Measurements from ENCODE around the gene RIN3. TPM values are rescaled to one million over a fixed set of nuclear protein-coding genes. Genes with fewer than 3 reads are reported as not detected.

Gene RIN3
- total RNA-seq, 1 experiment from 2014 or later: 2.4 TPM

- BruUV-seq (replicated peaks): no TSS peak
- Histone ChIP-seq H3K36me3 (ENCODE audit: insufficient read depth, low read length, poor library complexity, severe bottlenecking) (no peaks in the 10 kb centered on the region), H3K27me3 (replicated peaks; ENCODE audit: insufficient read depth, low read depth, low read length, poor library complexity) (no peaks in the 10 kb centered on the region), H3K4me1 (ENCODE audit: insufficient read depth, low read length, poor library complexity, severe bottlenecking) (no peaks in the 10 kb centered on the region), H3K4me3 (ENCODE audit: low read depth, low read length, poor library complexity, severe bottlenecking) (no peak overlapping the region), H3K27ac (ENCODE audit: low read depth, low read length, poor library complexity, severe bottlenecking) (no peak overlapping the region), H3K9me3 (ENCODE audit: low read depth, low read length, poor library complexity, severe bottlenecking) (no peaks in the 10 kb centered on the region)
- DNase-seq (ENCODE audit: low spot score): peak; percentile 50
- POLR2A ChIA-PET (ENCODE audit: low non-redundant PET): no interaction called here
- TF ChIP-seq, protein P1, sequence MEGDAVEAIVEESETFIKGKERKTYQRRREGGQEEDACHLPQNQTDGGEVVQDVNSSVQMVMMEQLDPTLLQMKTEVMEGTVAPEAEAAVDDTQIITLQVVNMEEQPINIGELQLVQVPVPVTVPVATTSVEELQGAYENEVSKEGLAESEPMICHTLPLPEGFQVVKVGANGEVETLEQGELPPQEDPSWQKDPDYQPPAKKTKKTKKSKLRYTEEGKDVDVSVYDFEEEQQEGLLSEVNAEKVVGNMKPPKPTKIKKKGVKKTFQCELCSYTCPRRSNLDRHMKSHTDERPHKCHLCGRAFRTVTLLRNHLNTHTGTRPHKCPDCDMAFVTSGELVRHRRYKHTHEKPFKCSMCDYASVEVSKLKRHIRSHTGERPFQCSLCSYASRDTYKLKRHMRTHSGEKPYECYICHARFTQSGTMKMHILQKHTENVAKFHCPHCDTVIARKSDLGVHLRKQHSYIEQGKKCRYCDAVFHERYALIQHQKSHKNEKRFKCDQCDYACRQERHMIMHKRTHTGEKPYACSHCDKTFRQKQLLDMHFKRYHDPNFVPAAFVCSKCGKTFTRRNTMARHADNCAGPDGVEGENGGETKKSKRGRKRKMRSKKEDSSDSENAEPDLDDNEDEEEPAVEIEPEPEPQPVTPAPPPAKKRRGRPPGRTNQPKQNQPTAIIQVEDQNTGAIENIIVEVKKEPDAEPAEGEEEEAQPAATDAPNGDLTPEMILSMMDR (conservative IDR thresholded peaks at IDR 0.05; ENCODE audit: low read depth, low read length): no peak
- TF ChIP-seq EZH2 (IDR thresholded peaks at IDR 0.05; ENCODE audit: borderline replicate concordance, low read depth, low read length, poor library complexity, severe bottlenecking): no peak
- CTCF ChIA-PET: no interaction called here
- intact Hi-C loops (cut with micrococcal nuclease; ENCODE audit: unreplicated experiment): no loop called here
Measured at GRCh38 chr14:92540472-92541048, 27.0 kb downstream of the RIN3 start.

DNA sequence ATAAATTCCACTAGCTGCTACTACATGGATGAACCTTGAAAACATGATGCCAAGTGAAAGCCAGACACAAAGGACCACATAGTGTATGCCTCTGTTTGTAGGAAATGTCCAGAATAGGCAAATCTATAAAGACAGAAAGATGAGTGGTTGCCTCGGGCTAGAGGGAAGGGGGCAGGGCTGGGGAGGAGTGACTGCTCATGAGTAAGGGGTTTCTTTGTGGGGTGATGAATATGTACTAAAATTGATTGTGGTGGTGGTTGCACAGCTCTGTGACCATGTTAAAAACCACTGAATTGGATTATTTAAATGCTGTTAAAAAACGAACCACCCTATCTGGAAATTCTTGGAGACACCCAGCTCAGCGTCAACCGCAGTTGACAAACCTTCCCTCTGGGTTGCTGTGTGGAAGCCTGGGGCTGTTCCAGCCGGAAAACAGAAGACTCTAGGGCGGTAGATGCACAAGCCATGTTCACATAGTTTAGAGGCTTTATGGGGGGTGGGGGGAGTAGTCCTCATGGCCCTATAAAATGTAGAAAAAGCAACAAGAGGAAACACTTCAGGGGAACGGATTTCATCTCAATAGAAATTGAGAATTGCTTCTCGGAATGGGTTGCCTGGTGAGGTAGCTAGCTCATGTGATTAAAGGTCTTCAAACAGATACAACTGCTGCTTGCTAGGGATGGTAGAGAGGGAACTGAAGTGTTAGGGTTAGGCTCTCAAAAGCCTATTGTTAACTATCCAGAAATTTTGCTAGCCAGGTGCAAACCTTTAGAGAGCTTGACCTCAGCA lies 29.4 kb downstream of the RIN3 start:
- no peak overlapping the region for H3K4me3 ChIP-seq (ENCODE audit: low read depth, low read length, poor library complexity, severe bottlenecking)
- no TSS peak for BruUV-seq (replicated peaks)
- H3K9me3 ChIP-seq (ENCODE audit: low read depth, low read length, poor library complexity, severe bottlenecking): no peaks in the 10 kb centered on the region
- no peak overlapping the region for H3K27ac ChIP-seq (ENCODE audit: low read depth, low read length, poor library complexity, severe bottlenecking)
- CTCF ChIA-PET: no interaction called here
- H3K4me1 ChIP-seq (ENCODE audit: insufficient read depth, low read length, poor library complexity, severe bottlenecking): no peaks in the 10 kb centered on the region
- POLR2A ChIA-PET (ENCODE audit: low non-redundant PET): interaction anchor here (0.6 kb wide), 1 partner anchor 24 kb away, joined by 6 read pairs; no protein-coding TSS in a partner anchor
- no peak for TF ChIP-seq EZH2 (IDR thresholded peaks at IDR 0.05; ENCODE audit: borderline replicate concordance, low read depth, low read length, poor library complexity, severe bottlenecking)
- TF ChIP-seq, protein P1 (conservative IDR thresholded peaks at IDR 0.05; ENCODE audit: low read depth, low read length): no peak
- no peak for DNase-seq (ENCODE audit: low spot score)
- intact Hi-C loops (cut with micrococcal nuclease; ENCODE audit: unreplicated experiment): no loop called here
- H3K27me3 ChIP-seq (replicated peaks; ENCODE audit: insufficient read depth, low read depth, low read length, poor library complexity): no peaks in the 10 kb centered on the region
- H3K36me3 ChIP-seq (ENCODE audit: insufficient read depth, low read length, poor library complexity, severe bottlenecking): no peaks in the 10 kb centered on the region

- Histone ChIP-seq H3K36me3 (ENCODE audit: insufficient read depth, low read length, poor library complexity, severe bottlenecking) (no peaks in the 10 kb centered on the region), H3K4me3 (ENCODE audit: low read depth, low read length, poor library complexity, severe bottlenecking) (no peak overlapping the region), H3K27ac (ENCODE audit: low read depth, low read length, poor library complexity, severe bottlenecking) (no peak overlapping the region), H3K9me3 (ENCODE audit: low read depth, low read length, poor library complexity, severe bottlenecking) (no peaks in the 10 kb centered on the region), H3K27me3 (replicated peaks; ENCODE audit: insufficient read depth, low read depth, low read length, poor library complexity) (no peaks in the 10 kb centered on the region), H3K4me1 (ENCODE audit: insufficient read depth, low read length, poor library complexity, severe bottlenecking) (no peaks in the 10 kb centered on the region)
- no TSS peak for BruUV-seq (replicated peaks)
- POLR2A ChIA-PET (ENCODE audit: low non-redundant PET): interaction anchor here (0.6 kb wide), 1 partner anchor 204 kb away, joined by 10 read pairs; the partner anchor contains the start of gene LGMN
- CTCF ChIA-PET: interaction anchor here (0.7 kb wide), 1 partner anchor 114 kb away, joined by 4 read pairs; no protein-coding TSS in a partner anchor
- TF ChIP-seq EZH2 (IDR thresholded peaks at IDR 0.05; ENCODE audit: borderline replicate concordance, low read depth, low read length, poor library complexity, severe bottlenecking): no peak
- TF ChIP-seq, protein P1 (conservative IDR thresholded peaks at IDR 0.05; ENCODE audit: low read depth, low read length): no peak
- intact Hi-C loops (cut with micrococcal nuclease; ENCODE audit: unreplicated experiment): no loop called here
- DNase-seq (ENCODE audit: low spot score): no peak
Measured at GRCh38 chr14:92544051-92544720, 30.6 kb downstream of the RIN3 start.
